SW480 (cell line): ENCODE data around the gene GNGT1.
"Not testable (repeated sequence)": the region's sequence is repeated elsewhere in the genome, so short reads cannot be mapped to it uniquely, and the experiment has no call there.

Experiments
- DNase-seq: peaks from one replicate; pipeline ENCODE4 v3.0.0-alpha.2; 2016; ENCODE audit warnings: low spot score

Gene GNGT1

GRCh38 chr7:93910076-93910994 lies 4.0 kb downstream of the GNGT1 start:
- no peak for DNase-seq

GRCh38 chr7:93911242-93911641 lies 4.9 kb downstream of the GNGT1 start:
- not testable (repeated sequence) for DNase-seq

GRCh38 chr7:93911661-93912060 lies 5.3 kb downstream of the GNGT1 start:
- not testable (repeated sequence) for DNase-seq

GRCh38 chr7:93913197-93913596 lies 6.8 kb downstream of the GNGT1 start:
- no peak for DNase-seq

- DNase-seq, result peak; percentile 62
Measured at GRCh38 chr7:93914581-93915066, 8.3 kb downstream of the GNGT1 start.

- DNase-seq, result not testable (repeated sequence)
Measured at GRCh38 chr7:93915206-93915842, 9.0 kb downstream of the GNGT1 start.

GRCh38 chr7:93915888-93916287 lies 9.5 kb downstream of the GNGT1 start:
- DNase-seq, result not testable (repeated sequence)

GRCh38 chr7:93916315-93916714 lies 9.9 kb downstream of the GNGT1 start:
- DNase-seq, result not testable (repeated sequence)

- DNase-seq, result no peak
Measured at GRCh38 chr7:93920496-93921182, 14.3 kb downstream of the GNGT1 start.

GRCh38 chr7:93921186-93921585 lies 14.8 kb downstream of the GNGT1 start:
- no peak for DNase-seq

GRCh38 chr7:93921607-93922566 lies 15.5 kb downstream of the GNGT1 start, which contains the start of gene GNG11:
GNG11 (plus strand) TSS chr7:93921735; CDS start chr7:93922138, 403 bp downstream.
- peak; percentile 55 for DNase-seq

- no peak for DNase-seq
Measured at GRCh38 chr7:93923296-93923695, 16.9 kb downstream of the GNGT1 start.

GRCh38 chr7:93923942-93924341 lies 17.6 kb downstream of the GNGT1 start:
- DNase-seq, result no peak

- DNase-seq, result no peak
Measured at GRCh38 chr7:93926800-93927199, 20.4 kb downstream of the GNGT1 start.

GRCh38 chr7:93927585-93927984 lies 21.2 kb downstream of the GNGT1 start:
- no peak for DNase-seq

- DNase-seq, result no peak
Measured at GRCh38 chr7:93931655-93932054, 25.3 kb downstream of the GNGT1 start.

- no peak for DNase-seq
Measured at GRCh38 chr7:93933156-93933555, 26.8 kb downstream of the GNGT1 start.

GRCh38 chr7:93935102-93935501 lies 28.7 kb downstream of the GNGT1 start:
- DNase-seq, result no peak

GRCh38 chr7:93937818-93938217 lies 31.5 kb downstream of the GNGT1 start:
- DNase-seq, result no peak

- DNase-seq, result no peak
Measured at GRCh38 chr7:93938293-93938692, 31.9 kb downstream of the GNGT1 start.

GRCh38 chr7:93941945-93942344 lies 35.6 kb downstream of the GNGT1 start:
- no peak for DNase-seq
